Trophoblast cell (in vitro differentiated cells and primary cell): Measurements from ENCODE around the gene WNK2.

ENCODE experiments used
- DNase-seq, 2 donors: peaks; one replicate each; pipeline ENCODE4 v3.0.0-alpha.2; 2016
- H2AFZ ChIP-seq: 2 replicates; pipeline ENCODE4 v1.6.1; 2013; ENCODE audit warnings: low read length, moderate library complexity, mild to moderate bottlenecking; ENCODE audit not compliant: insufficient read depth, poor library complexity
- H2AK5ac ChIP-seq: 2 replicates; pipeline ENCODE4 v1.6.1; 2013; ENCODE audit warnings: mild to moderate bottlenecking, low read length
- H2BK120ac ChIP-seq: 2 replicates; pipeline ENCODE4 v1.6.1; 2013; ENCODE audit warnings: low read length, mild to moderate bottlenecking, moderate library complexity; ENCODE audit not compliant: insufficient read depth, poor library complexity
- H2BK12ac ChIP-seq: 2 replicates; pipeline ENCODE4 v1.6.1; 2013; ENCODE audit warnings: mild to moderate bottlenecking, low read length, moderate library complexity
- H2BK5ac ChIP-seq: 2 replicates; pipeline ENCODE4 v1.6.1; 2013; ENCODE audit warnings: low read length, low read depth, moderate library complexity, mild to moderate bottlenecking; ENCODE audit not compliant: poor library complexity
- H3K14ac ChIP-seq: 2 replicates; pipeline ENCODE4 v1.6.1; 2013; ENCODE audit warnings: mild to moderate bottlenecking, low read length
- H3K18ac ChIP-seq: 2 replicates; pipeline ENCODE4 v1.6.1; 2013; ENCODE audit warnings: mild to moderate bottlenecking, low read length
- H3K23ac ChIP-seq: 2 replicates; pipeline ENCODE4 v1.6.1; 2013; ENCODE audit warnings: low read length
- H3K27ac ChIP-seq: 2 replicates; pipeline ENCODE4 v1.5.1; 2013; ENCODE audit warnings: low read depth, mild to moderate bottlenecking, inconsistent platforms, low read length, moderate library complexity
- H3K27me3 ChIP-seq: 2 replicates; pipeline ENCODE4 v1.6.1; 2013; ENCODE audit warnings: inconsistent platforms, mild to moderate bottlenecking, low read length, moderate library complexity; ENCODE audit not compliant: insufficient read depth
- H3K36me3 ChIP-seq, 2 experiments: 1 replicate in 1 of 2; 2 replicates in 1 of 2; pipeline ENCODE4 v1.6.1; 2013; ENCODE audit warnings: low read length in 2 of 2, mild to moderate bottlenecking in 2 of 2, moderate library complexity in 1 of 2; ENCODE audit not compliant: insufficient read depth in 2 of 2, control insufficient read depth in 1 of 2
- H3K4ac ChIP-seq: 2 replicates; pipeline ENCODE4 v1.6.1; 2013; ENCODE audit warnings: low read depth, mild to moderate bottlenecking, low read length, moderate library complexity
- H3K4me1 ChIP-seq, 2 experiments: 1 replicate in 1 of 2; 2 replicates in 1 of 2; pipeline ENCODE4 v1.6.1; 2013; ENCODE audit warnings: low read length in 2 of 2, mild to moderate bottlenecking in 2 of 2, moderate library complexity in 1 of 2; ENCODE audit not compliant: insufficient read depth in 2 of 2, control insufficient read depth in 1 of 2
- H3K4me2 ChIP-seq: 2 replicates; pipeline ENCODE4 v1.6.1; 2013; ENCODE audit warnings: inconsistent platforms, mild to moderate bottlenecking, low read length, moderate library complexity
- H3K4me3 ChIP-seq: 2 replicates; pipeline ENCODE4 v1.5.1; 2013; ENCODE audit warnings: mild to moderate bottlenecking, low read depth, low read length, inconsistent platforms
- H3K79me1 ChIP-seq: one replicate; pipeline ENCODE4 v1.6.1; 2013; ENCODE audit warnings: low read length
- H3K79me2 ChIP-seq: 2 replicates; pipeline ENCODE4 v1.6.1; 2013; ENCODE audit warnings: low read length, mild to moderate bottlenecking; ENCODE audit not compliant: control insufficient read depth, insufficient read depth, poor library complexity
- H3K9ac ChIP-seq: 2 replicates; pipeline ENCODE4 v1.6.1; 2013; ENCODE audit warnings: mild to moderate bottlenecking, low read length
- H3K9me3 ChIP-seq: 2 replicates; pipeline ENCODE4 v1.6.1; 2013; ENCODE audit warnings: low read depth, mild to moderate bottlenecking, control low read depth, inconsistent platforms, low read length; ENCODE audit not compliant: insufficient read depth
- H4K12ac ChIP-seq: 2 replicates; pipeline ENCODE4 v1.6.1; 2013; ENCODE audit warnings: low read depth, mild to moderate bottlenecking, low read length, moderate library complexity
- H4K8ac ChIP-seq: 2 replicates; pipeline ENCODE4 v1.6.1; 2013; ENCODE audit warnings: low read depth, mild to moderate bottlenecking, low read length, moderate library complexity
- H4K91ac ChIP-seq: one replicate; pipeline ENCODE4 v1.6.1; 2013; ENCODE audit warnings: low read depth, mild to moderate bottlenecking, low read length, moderate library complexity
- WGBS: extraction: QIAGEN DNeasy Blood & Tissue Kit; methylation state at CpG from one replicate; pipeline ENCODE4 v1.1.7; 2013; ENCODE audit warnings: missing lambda C conversion rate; ENCODE audit not compliant: insufficient read length, insufficient coverage; ENCODE audit errors: extremely low coverage; 5-methylcytosine and 5-hydroxymethylcytosine counted together

WNK2 gene

DNA sequence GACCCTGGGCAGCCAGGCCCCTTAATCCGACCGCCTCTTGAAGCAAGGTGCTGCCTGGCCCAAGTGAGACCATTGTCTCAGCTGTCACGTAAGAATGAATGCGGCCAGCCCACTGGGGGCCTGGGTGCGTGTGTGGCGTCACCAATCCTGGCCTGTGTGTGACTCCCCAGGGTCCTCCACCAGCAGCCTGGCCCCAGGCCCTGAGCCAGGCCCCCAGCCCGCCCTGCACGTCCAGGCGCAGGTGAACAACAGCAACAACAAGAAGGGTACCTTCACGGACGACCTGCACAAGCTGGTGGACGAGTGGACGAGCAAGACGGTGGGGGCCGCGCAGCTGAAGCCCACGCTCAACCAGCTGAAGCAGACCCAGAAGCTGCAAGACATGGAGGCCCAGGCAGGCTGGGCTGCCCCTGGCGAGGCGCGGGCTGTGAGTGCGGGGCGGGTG lies 124.2 kb downstream of the WNK2 start:
- Histone ChIP-seq H4K8ac (no peak overlapping the region), H3K23ac (no peak overlapping the region), H2AFZ (no peak overlapping the region), H4K12ac (no peak overlapping the region), H3K18ac (no peak overlapping the region), H3K4ac (no peak overlapping the region), H3K79me2 (no peaks in the 10 kb centered on the region), H3K4me3 (no peak overlapping the region), H4K91ac (no peak overlapping the region), H3K36me3 (peaks cover 0 to 2% of the 10 kb centered on the region in 2 experiments), H3K4me2 (no peak overlapping the region), H2BK5ac (no peak overlapping the region), H2BK120ac (no peak overlapping the region), H3K4me1 (no peaks in the 10 kb centered on the region), H3K9ac (no peak overlapping the region), H2AK5ac (no peak overlapping the region), H3K27me3 (no peaks in the 10 kb centered on the region), H3K9me3 (no peaks in the 10 kb centered on the region), H3K14ac (no peak overlapping the region), H3K27ac (no peak overlapping the region), H2BK12ac (no peak overlapping the region), H3K79me1 (no peaks in the 10 kb centered on the region)
- WGBS: no CpG with 5 or more reads among the region's 22 CpGs
- DNase-seq: no peak

DNA sequence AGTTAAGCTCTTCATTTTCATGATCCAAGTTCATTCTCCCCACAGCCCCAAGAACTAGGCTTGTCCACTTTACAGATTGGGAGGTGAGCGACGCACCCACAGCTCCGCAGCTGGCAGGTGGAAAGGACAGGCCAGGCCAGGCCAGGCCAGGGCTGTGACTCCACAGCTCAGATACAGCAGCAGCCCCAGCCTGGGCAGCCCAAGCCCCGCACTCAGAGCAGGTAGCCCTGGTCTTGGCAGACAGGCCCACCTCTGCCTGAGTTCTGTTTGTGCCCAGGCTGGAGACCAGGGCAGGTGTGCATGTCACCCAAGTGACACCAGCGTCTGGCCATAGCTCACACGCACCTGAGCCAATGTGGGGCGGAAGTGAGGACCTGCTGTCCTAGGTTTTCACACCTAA lies 124.7 kb downstream of the WNK2 start:
- Histone ChIP-seq H2BK5ac (no peak overlapping the region), H3K27me3 (no peaks in the 10 kb centered on the region), H2BK12ac (no peak overlapping the region), H3K4me1 (no peaks in the 10 kb centered on the region), H4K91ac (no peak overlapping the region), H2AK5ac (no peak overlapping the region), H3K4me3 (no peak overlapping the region), H4K12ac (no peak overlapping the region), H2BK120ac (no peak overlapping the region), H3K36me3 (peaks cover 0 to 2% of the 10 kb centered on the region in 2 experiments), H3K14ac (no peak overlapping the region), H3K9ac (no peak overlapping the region), H3K9me3 (no peaks in the 10 kb centered on the region), H3K27ac (no peak overlapping the region), H2AFZ (no peak overlapping the region), H3K23ac (no peak overlapping the region), H3K18ac (no peak overlapping the region), H3K4ac (no peak overlapping the region), H3K79me1 (no peaks in the 10 kb centered on the region), H3K4me2 (no peak overlapping the region), H3K79me2 (no peaks in the 10 kb centered on the region), H4K8ac (no peak overlapping the region)
- no peak for DNase-seq
- no CpG with 5 or more reads among the region's 7 CpGs for WGBS

- no peak overlapping the region for H4K8ac ChIP-seq
- no peak overlapping the region for H2BK120ac ChIP-seq
- peaks cover 0 to 2% of the 10 kb centered on the region in 2 experiments for H3K36me3 ChIP-seq
- no peaks in the 10 kb centered on the region for H3K27me3 ChIP-seq
- no peak overlapping the region for H2BK12ac ChIP-seq
- no peak overlapping the region for H3K18ac ChIP-seq
- H3K9me3 ChIP-seq: no peaks in the 10 kb centered on the region
- no peak overlapping the region for H2AK5ac ChIP-seq
- H2BK5ac ChIP-seq: no peak overlapping the region
- no peak overlapping the region for H3K23ac ChIP-seq
- H4K12ac ChIP-seq: no peak overlapping the region
- no peak overlapping the region for H3K9ac ChIP-seq
- no CpG with 5 or more reads among the region's 7 CpGs for WGBS
- H3K79me1 ChIP-seq: no peaks in the 10 kb centered on the region
- no peak overlapping the region for H3K14ac ChIP-seq
- H3K4me3 ChIP-seq: no peak overlapping the region
- H4K91ac ChIP-seq: no peak overlapping the region
- no peak overlapping the region for H2AFZ ChIP-seq
- H3K4me1 ChIP-seq: no peaks in the 10 kb centered on the region
- H3K4me2 ChIP-seq: no peak overlapping the region
- no peak overlapping the region for H3K4ac ChIP-seq
- H3K27ac ChIP-seq: no peak overlapping the region
- no peaks in the 10 kb centered on the region for H3K79me2 ChIP-seq
- no peak for DNase-seq
Observed at GRCh38 chr9:93309889-93310425, 126.0 kb downstream of the WNK2 start.

DNA sequence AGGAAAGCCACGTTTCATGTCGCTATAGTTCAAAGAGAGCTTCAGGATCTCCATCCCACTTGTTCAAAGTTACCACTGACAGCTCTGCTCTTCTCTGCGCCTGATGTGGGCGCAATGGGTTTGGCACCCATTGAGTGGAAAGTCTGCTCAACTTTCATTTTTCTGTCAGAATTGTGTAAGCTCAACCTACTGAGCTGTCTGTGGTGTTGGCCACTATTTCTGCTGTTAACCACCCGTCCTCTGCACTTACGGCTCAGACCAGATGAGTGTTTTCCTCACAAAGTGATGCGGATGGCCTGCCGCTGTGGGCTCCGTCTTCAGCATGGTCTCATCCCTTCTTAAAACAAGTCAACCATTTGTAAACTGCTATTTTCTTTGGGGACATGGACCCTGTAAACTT lies 131.2 kb downstream of the WNK2 start:
- Histone ChIP-seq H2BK120ac (no peak overlapping the region), H2AFZ (no peak overlapping the region), H3K14ac (no peak overlapping the region), H3K27ac (no peak overlapping the region), H3K4me3 (no peak overlapping the region), H2AK5ac (no peak overlapping the region), H2BK5ac (no peak overlapping the region), H2BK12ac (no peak overlapping the region), H3K18ac (no peak overlapping the region), H3K4me1 (no peaks in the 10 kb centered on the region), H4K12ac (no peak overlapping the region), H3K9ac (no peak overlapping the region), H3K79me1 (no peaks in the 10 kb centered on the region), H3K79me2 (no peaks in the 10 kb centered on the region), H3K4ac (no peak overlapping the region), H3K36me3 (peaks cover 0 to 1% of the 10 kb centered on the region in 2 experiments), H3K9me3 (peaks cover 4% of the 10 kb centered on the region), H4K8ac (no peak overlapping the region), H3K27me3 (no peaks in the 10 kb centered on the region), H3K4me2 (no peak overlapping the region), H4K91ac (no peak overlapping the region), H3K23ac (no peak overlapping the region)
- no peak for DNase-seq
- WGBS: no CpG with 5 or more reads among the region's 9 CpGs
